GM18858 (cell line): ENCODE measurements around the gene FBXO27.
"Not testable (repeated sequence)": the region's sequence is repeated elsewhere in the genome, so short reads cannot be mapped to it uniquely, and the experiment has no call there.

ENCODE experiments used
- ATAC-seq: cut with Tn5 transposase; IDR thresholded peaks from one replicate; pipeline ENCODE4 v1.9.1; 2021; ENCODE audit not compliant: unreplicated experiment

The FBXO27 gene, protein sequence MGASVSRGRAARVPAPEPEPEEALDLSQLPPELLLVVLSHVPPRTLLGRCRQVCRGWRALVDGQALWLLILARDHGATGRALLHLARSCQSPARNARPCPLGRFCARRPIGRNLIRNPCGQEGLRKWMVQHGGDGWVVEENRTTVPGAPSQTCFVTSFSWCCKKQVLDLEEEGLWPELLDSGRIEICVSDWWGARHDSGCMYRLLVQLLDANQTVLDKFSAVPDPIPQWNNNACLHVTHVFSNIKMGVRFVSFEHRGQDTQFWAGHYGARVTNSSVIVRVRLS

DNA sequence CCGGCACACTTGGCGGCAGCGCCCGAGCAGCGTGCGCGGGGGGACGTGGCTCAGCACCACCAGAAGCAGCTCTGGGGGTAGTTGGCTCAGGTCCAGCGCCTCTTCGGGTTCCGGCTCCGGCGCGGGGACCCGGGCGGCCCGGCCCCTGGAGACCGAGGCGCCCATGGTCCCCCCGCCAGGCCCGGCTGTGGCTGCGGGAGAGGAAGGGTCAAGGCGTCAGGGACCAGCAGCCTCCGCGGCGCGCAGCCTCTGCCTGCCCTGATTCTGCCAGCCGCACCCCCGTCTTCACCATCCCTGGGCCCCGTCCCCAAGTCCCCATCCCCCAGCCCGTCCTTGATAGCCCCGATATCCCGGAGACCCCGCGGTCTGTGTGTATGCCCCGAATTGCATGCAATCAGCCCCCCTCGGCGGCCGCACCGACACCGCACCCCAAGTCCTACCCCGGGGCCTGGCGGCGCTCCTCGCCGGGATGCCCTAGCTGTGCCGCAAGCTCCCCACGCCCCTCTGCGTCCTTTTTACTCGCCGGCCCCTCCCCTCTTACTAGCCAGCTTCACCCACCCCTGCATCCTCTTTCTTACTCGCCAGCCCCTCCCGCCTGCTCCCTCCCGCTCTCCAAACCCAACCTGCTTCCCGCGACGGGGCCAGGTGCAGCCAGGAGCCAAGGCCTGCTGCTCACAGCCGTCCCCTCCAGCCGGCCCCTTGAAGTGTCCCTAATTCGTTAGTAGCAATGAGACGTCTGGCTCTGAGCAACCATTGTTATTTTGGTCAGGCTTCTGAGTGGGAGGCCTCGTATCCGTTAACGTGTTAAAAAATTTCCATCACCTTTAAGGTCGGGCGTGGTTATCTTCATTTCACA lies at the start of gene FBXO27:
TSS of gene FBXO27 (minus strand) at position 487 of the 856 bp plus-strand sequence. CDS start at position 165, 322 bp downstream.
- no peak for ATAC-seq

DNA sequence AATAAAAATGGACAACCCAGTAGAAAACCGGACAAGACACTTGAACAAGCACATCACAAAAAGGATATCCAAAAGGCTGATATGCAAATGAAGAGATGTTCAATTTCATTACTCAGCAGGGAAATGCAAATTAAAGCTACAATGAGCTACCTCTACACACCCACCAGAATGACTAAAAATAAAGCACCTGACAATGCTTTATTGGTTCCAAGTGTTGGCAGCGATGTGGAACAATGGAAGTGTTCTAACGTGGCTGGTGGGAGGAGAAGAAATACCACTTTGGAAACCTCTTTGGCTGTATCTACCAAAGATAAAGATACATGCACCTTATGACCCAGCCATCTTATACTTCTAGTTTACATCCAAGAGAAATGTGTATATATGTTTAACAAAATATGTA lies 48.1 kb upstream of the FBXO27 start:
- no peak for ATAC-seq

GRCh38 chr19:39078436-39079200 lies 46.3 kb upstream of the FBXO27 start:
- ATAC-seq = no peak

- no peak for ATAC-seq
Observed at GRCh38 chr19:39077323-39077722, 45.0 kb upstream of the FBXO27 start.

DNA sequence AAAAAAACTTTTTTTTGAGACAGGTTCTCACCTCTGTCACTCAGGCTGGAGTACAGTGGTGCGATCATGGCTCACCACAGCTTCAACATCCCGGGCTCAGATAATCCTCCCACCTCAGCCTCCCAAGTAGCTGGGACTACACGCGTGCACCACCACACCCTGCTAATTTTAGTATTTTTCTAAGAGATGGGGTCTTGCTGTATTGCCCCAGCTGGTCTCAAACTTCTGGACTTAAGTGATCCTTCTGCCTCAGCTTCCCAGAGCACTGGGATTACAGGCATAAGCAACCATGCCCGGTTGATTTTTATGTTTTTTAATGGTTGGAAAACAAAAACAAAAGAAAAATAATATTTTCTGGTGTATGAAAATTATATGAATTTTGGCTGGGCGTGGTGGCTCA lies 42.6 kb upstream of the FBXO27 start:
- ATAC-seq = no peak

- no peak for ATAC-seq
Observed at GRCh38 chr19:39074205-39074692, 41.9 kb upstream of the FBXO27 start.

DNA sequence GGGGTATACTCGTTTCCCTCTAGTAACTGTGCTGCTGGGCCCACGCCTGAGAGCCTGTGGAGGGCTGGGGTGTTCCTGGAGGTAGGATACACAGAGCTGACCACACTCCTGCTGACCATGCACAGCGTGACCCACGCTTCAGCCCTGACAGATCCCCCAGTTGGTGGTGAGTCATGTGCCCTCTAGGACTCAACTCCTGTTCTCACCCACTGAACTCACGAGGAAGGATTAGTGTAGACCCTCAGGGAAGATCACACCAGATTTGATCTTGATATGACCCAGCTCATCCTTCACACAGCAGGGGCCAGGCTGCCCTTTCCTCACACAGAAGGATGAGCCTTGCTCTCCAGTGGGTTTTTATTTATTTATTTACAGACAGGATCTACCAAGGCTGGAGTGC lies 38.5 kb upstream of the FBXO27 start:
- ATAC-seq = no peak

DNA sequence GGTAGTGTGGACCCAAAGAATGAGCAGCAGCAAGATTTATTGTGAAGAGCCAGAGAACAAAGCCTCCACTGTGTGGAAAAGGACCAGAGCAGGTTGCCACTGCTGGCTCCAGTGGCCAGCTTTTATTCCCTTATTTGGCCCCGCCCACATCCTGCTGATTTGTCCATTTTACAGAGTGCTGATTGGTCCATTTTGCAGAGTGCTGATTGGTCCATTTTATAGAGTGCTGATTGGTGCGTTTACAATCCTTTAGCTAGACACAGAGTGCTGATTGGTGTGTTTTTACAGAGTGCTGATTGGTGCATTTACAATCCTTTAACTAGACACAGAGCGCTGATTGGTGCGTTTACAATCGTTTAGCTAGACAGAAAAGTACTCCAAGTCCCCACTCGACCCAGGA lies 35.9 kb upstream of the FBXO27 start:
- ATAC-seq = not testable (repeated sequence)

DNA sequence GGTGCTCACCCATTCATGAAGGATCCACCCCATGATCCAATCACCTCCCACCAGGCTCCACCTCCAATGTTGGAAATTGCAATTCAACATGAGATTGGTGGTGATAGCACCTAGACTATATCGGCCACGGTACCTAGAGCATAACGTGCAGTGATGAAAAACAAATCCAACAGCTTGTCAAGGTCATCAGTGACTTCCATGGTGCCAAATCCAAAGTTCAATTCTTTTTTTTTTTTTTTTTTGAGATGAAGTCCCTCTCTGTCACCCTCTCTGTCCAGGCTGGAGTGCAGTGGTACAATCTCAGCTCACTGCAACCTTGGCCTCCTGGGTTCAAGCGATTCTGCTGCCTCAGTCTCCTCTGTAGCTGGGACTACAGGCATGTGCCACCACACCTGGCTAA lies 34.8 kb upstream of the FBXO27 start:
- no peak for ATAC-seq

DNA sequence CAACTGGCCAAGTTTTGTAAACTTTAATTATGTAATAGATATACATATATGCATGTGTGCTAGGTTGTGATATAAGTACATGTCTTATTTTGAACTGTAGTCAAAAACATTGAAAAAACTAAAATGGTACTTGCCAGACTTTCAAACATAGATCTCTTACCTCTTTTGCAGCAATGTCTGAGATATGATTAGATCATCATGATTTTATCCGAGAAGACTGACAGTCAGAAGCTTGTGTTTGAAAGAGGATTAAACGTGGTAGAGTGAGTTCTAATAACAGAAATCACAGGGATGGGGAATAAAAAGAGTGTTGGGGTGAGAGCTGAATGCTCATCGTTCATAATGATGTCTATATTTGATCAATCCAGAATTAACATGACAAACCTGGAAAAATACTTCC lies 33.6 kb upstream of the FBXO27 start:
- ATAC-seq = no peak

GRCh38 chr19:39064405-39064804 lies 32.1 kb upstream of the FBXO27 start:
- no peak for ATAC-seq

DNA sequence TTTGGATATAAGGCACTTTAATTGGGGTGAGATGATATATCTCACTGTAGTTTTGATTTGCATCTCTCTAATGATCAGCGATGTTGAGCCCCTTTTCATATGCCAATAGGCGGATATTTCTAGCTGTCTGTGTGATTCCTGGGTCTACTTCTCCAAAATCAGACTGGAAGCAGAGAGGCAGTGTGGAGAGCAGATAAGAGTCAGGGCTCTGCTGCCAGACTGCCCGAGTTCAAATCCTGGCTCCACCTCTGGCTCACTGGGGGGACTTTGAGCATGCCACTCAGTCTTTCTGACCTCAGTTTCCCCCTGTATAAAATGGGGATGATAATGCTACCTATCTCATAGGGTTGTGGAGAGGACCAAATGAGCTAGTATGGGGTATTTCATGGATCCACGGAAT lies 27.8 kb upstream of the FBXO27 start:
- ATAC-seq = no peak

- ATAC-seq = no peak
Observed at GRCh38 chr19:39059302-39059701, 27.0 kb upstream of the FBXO27 start.

DNA sequence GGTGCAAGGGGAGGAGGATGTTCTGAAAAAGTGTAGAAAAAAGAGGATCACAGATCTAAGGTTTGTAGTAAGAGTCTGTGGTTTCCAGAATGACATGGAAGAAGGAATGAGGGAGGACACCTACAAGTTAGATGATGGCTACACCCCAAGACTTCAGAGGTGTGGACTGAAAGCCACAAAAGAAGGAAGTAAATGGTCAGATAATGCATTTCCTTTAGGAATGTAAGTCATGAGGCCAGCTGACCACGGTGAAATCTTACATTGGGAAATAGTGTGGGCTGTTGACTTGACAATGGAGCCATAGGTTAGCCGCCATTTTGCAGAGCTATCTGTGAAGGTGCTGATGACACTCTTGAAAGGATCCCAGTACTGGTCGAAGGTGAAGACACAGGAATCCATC lies 25.3 kb upstream of the FBXO27 start:
- ATAC-seq = no peak

DNA sequence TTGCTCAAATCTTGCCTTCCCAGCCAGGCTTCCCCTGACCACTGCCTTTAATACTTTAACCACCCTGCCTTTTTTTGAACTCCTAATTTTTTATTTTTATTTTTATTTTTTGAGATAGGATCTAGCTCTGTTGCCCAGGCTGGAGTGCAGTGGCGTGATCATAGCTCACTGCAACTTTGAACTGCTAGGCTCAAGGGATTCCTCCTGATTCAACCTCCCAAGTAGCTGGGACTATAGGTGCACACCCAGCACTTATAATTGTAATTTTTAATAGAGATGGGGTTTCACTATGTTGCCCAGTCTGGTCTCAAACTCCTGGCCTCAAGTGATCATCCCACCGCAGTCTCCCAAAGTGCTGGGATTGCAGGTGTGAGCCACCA lies 21.7 kb upstream of the FBXO27 start:
- ATAC-seq = no peak

GRCh38 chr19:39053276-39054090 lies 21.1 kb upstream of the FBXO27 start:
- ATAC-seq = no peak

DNA sequence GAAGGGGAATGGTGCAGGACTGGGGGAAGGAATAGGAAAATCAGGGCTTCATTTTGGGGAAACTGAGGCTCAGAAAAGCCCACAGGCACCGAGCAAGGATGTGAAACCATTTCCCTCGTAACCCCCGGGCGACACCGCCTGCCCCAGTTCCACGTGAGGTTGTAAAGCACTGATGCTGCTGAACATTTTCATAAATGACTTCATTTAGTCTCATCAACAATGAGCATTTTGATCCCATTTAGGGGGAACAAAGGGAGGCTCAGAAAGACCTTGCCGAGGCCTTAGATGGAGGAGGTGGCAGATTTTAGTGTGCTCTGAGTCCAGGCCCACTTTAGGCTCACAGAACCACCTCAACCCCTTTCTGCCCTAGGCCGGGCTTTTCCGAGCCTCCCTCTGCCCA lies 20.5 kb upstream of the FBXO27 start:
- no peak for ATAC-seq

DNA sequence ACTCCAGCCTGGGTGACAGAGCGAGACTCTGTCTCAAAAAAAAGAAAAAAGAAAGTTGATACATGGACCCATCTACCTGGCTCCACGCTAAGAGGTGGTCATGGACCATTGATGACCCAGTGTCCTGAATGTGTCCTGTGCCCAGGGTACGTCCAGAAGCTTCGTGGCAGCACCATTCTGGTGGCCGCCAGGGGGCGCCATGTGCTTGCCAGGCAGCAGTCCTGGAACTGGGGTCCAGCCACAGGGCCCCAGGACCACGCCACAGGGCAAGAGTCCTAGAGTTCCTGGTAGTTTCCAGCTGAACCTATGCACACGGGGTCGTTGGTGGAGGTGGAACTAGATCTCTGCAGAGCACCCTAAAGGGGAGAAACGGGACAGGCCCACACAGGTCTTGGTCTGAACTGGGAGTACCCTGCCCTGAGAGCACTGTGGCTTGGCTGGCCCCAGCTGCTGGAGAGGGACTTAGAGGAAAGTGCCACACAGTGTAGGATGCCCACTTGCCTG lies 19.9 kb upstream of the FBXO27 start:
- ATAC-seq = no peak

DNA sequence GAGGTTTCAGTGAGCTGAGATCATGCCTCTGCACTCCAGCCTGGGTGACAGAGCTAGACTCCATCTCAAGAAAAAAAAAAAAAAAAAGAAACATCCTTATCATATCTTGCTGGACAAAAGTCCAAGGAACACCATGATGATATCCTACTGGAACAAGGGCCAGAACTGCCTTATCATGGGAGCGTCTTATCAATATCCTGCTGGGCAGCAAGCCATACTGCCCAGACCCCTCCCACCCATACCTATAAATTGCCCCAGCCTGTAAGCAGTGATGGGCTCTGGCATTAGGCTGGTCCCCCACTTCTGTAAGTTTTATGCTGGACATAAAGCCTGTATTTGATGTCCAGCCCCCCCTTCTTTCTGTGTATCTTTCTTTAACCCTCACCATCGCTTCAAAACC lies 14.7 kb upstream of the FBXO27 start:
- ATAC-seq = no peak

DNA sequence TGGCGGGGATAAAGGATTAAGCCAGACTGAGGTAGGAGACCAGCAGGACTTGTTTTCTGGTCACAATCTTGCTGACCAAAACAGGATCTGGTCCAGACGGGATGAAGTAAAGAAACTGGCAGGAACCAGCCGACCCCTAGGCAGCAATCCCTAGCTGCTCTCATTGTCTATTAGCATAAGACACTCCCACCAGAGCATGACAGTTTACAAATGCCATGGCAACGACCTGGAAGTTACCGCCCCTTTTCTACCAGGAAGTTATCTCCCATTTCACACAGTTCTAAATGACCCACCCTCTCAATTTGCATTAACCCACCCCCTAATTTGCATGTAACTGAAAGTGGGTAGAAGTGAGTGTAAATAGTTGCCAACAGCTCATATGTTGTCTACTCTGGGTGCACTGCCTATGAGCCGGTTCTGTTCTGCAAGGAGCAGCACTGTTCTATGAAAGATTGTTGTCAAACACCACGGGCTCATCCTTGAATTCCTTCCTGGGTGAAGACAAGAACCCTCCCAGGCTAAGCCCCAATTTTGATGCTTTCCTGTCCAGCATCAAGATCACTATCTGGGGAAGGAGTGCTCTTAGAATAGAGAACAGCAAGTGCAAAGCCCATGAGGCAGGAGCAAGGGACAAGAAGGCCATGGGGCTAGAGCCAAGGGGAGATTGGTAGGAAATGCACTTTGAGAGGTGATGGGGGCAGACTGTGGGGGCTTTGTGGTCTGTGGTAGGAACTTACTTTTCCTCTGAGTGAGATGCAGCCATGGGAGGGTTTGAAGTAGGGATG lies 13.9 kb upstream of the FBXO27 start:
- no peak for ATAC-seq
